HepG2 (cell line): ENCODE data around the gene PSMD5. TPM values are rescaled to one million over a fixed set of nuclear protein-coding genes. Genes with fewer than 3 reads are reported as not detected.

Source experiments
- ATAC-seq: fragments of 200-7000 bp; cut with Tn5 transposase; 3 replicates; pipeline ENCODE4 v1.9.1; 2020; ENCODE audit warnings: mild to moderate bottlenecking, moderate library complexity
- BruUV-seq: library from RNA; stranded (reverse); fragments of 400-500 nt; replicated peaks from 2 replicates; lab custom pipeline; 2021; lab: Mats Ljungman, UMichigan
- CTCF ChIA-PET: fragments of 300-600 bp; formaldehyde crosslinking; extraction: SDS; loops from one replicate; lab custom pipeline; 2021; ENCODE audit warnings: low total read pairs, inconsistent platforms, low intra/inter-chr PET ratio; lab: Yijun Ruan, JAX
- POLR2A ChIA-PET: fragments of 350-600 bp; sonication (Branson Sonifier 250); formaldehyde crosslinking; loops from one replicate; lab custom pipeline; 2020; ENCODE audit warnings: antibody characterized with exemption, inconsistent platforms; lab: Yijun Ruan, JAX
- DNase-seq: peaks from one replicate; pipeline ENCODE4 v3.0.0-alpha.2; 2015; ENCODE audit warnings: low spot score
- FAIRE-seq: peaks from 3 replicates; lab custom pipeline; 2011; peaks lifted over from hg19 to GRCh38; lab: Jason Lieb, UNC
- H2AFZ ChIP-seq: one replicate; pipeline ENCODE4 v1.6.1; 2011; ENCODE audit warnings: low read length, inconsistent platforms
- H3K27ac ChIP-seq: fragments of 300-600 bp; 3 replicates; pipeline ENCODE4 v1.8.0; 2011; ENCODE audit warnings: mixed run types, mild to moderate bottlenecking, mixed read lengths, low read length, inconsistent platforms; ENCODE audit not compliant: insufficient read depth; ENCODE audit errors: extremely low read length
- H3K27me3 ChIP-seq, 2 experiments: fragments of 200-600 bp in 1 of 2; 2 replicates in 1 of 2; 3 replicates in 1 of 2; pipeline versions ENCODE4 v1.6.0 to v1.8.0; 2011; ENCODE audit warnings: low read length in 2 of 2, mild to moderate bottlenecking in 2 of 2, moderate library complexity in 2 of 2, inconsistent platforms in 1 of 2; ENCODE audit not compliant: insufficient read depth in 2 of 2, control insufficient read depth in 1 of 2
- H3K36me3 ChIP-seq, 2 experiments: fragments of 200-600 bp in 1 of 2; replicated peaks in 1 of 2; 2 replicates in 1 of 2; 3 replicates in 1 of 2; pipeline versions ENCODE4 v1.5.1 to v1.8.0; 2011; ENCODE audit warnings: low read length in 2 of 2, inconsistent platforms in 1 of 2; ENCODE audit not compliant: insufficient read depth in 2 of 2, control insufficient read depth in 1 of 2
- H3K4me1 ChIP-seq: 2 replicates; pipeline ENCODE4 v1.5.1; 2012; ENCODE audit warnings: low read length, inconsistent platforms; ENCODE audit not compliant: insufficient read depth
- H3K4me2 ChIP-seq: 2 replicates; pipeline ENCODE4 v1.6.0; 2011; ENCODE audit warnings: low read depth, low read length, inconsistent platforms
- H3K4me3 ChIP-seq, 3 experiments: fragments of 200-600 bp in 1 of 3; sonication (generic), shearing (Covaris generic) in 1 of 3; replicated peaks in 1 of 3; 2 replicates each; pipeline ENCODE4 v1.5.1; 2011 to 2016; ENCODE audit warnings: low read length in 3 of 3, inconsistent platforms in 2 of 3, low read depth in 2 of 3, mild to moderate bottlenecking in 2 of 3, control low read depth in 1 of 3, mixed read lengths in 1 of 3; ENCODE audit not compliant: insufficient read depth in 1 of 3
- H3K79me2 ChIP-seq: one replicate; pipeline ENCODE4 v1.6.1; 2011; ENCODE audit warnings: low read length, inconsistent platforms; ENCODE audit not compliant: insufficient read depth
- H3K9ac ChIP-seq: 2 replicates; pipeline ENCODE4 v1.6.0; 2011; ENCODE audit warnings: mild to moderate bottlenecking, low read depth, low read length, inconsistent platforms; ENCODE audit not compliant: insufficient read depth
- H3K9me3 ChIP-seq: 2 replicates; pipeline ENCODE4 v1.5.1; 2012; ENCODE audit warnings: mild to moderate bottlenecking, low read length
- H4K20me1 ChIP-seq: 2 replicates; pipeline ENCODE4 v1.6.0; 2011; ENCODE audit warnings: inconsistent platforms, mild to moderate bottlenecking, low read length, moderate library complexity; ENCODE audit not compliant: insufficient read depth
- AGO2 ChIP-seq: fragments of 200-400 bp; formaldehyde crosslinking; optimal IDR thresholded peaks from 2 replicates; pipeline ENCODE3; 2017; ENCODE audit warnings: mild to moderate bottlenecking, low read depth, low read length, moderate library complexity
- CEBPB ChIP-seq: IDR thresholded peaks from 2 replicates; pipeline ENCODE4 v1.6.1; 2011; ENCODE audit warnings: low read depth, low read length, improper control_type of control experiment, borderline replicate concordance
- RBFOX2 ChIP-seq: fragments of 200-400 bp; formaldehyde crosslinking; IDR thresholded peaks from 2 replicates; pipeline ENCODE4 v1.6.1; 2017; ENCODE audit warnings: low read depth, mild to moderate bottlenecking, low read length
- SRY ChIP-seq: sonication (generic); formaldehyde crosslinking; IDR thresholded peaks from 2 replicates; pipeline ENCODE4 v1.8.0; 2022; ENCODE audit warnings: mild to moderate bottlenecking, missing genetic modification reagents
- ZNF33B ChIP-seq: sonication (generic); formaldehyde crosslinking; IDR thresholded peaks from 2 replicates; pipeline ENCODE4 v1.5.1; 2020; ENCODE audit warnings: mild to moderate bottlenecking, missing genetic modification reagents
- WGBS: methylation state at CpG from one replicate; pipeline ENCODE4 v1.1.6; 2017; ENCODE audit warnings: low lambda C conversion rate; 5-methylcytosine and 5-hydroxymethylcytosine counted together
- in situ Hi-C: cut with HindIII; loops from 2 replicates; pipeline ENCODE4 v1.10.0; 2017; ENCODE audit warnings: low pct_unique_long_range_greater_than_20kb; ENCODE audit not compliant: extremely low pct_ligation_motif_present
- intact Hi-C: fragments of 100-400 bp; cut with micrococcal nuclease; formaldehyde crosslinking; loops from one replicate; pipeline ENCODE4 v1.10.0; 2022; ENCODE audit not compliant: unreplicated experiment
- polyA plus RNA-seq, 8 experiments: library from polyadenylated mRNA; depleted of rRNA in 3 of 8; stranded (reverse) in 7 of 8; unstranded in 1 of 8; fragments of >200 nt; fragmentation: Illumina TruSeq in 4 of 8; extraction: Trizol in 4 of 8; gene quantifications; 2 replicates each; pipeline versions ENCODE4 v1.2.1 to v1.2.3, GENCODE V29; 2011 to 2016; ENCODE audit warnings: low read depth in 4 of 8, missing spikeins in 1 of 8, mixed read lengths in 1 of 8; ENCODE audit not compliant: insufficient read depth in 1 of 8
- total RNA-seq, 5 experiments: library from RNA; depleted of rRNA; stranded (reverse); fragments of >200 nt; fragmentation: Illumina TruSeq; extraction: Trizol; gene quantifications; 2 replicates each; pipeline ENCODE4 v1.2.3, GENCODE V29; 2016; ENCODE audit warnings: low read depth in 1 of 5
- TF ChIP-seq, protein P1 (sequence below): sonication (generic); formaldehyde crosslinking; IDR thresholded peaks from 2 replicates; pipeline ENCODE4 v1.4.0; 2020; ENCODE audit warnings: missing genetic modification reagents

Gene PSMD5
- total and polyA plus RNA-seq, 2 of the 13 experiments (the other 11 are each of a cell fraction or from before 2014, with no cell fraction given), result 12.7 to 18.1 TPM

DNA sequence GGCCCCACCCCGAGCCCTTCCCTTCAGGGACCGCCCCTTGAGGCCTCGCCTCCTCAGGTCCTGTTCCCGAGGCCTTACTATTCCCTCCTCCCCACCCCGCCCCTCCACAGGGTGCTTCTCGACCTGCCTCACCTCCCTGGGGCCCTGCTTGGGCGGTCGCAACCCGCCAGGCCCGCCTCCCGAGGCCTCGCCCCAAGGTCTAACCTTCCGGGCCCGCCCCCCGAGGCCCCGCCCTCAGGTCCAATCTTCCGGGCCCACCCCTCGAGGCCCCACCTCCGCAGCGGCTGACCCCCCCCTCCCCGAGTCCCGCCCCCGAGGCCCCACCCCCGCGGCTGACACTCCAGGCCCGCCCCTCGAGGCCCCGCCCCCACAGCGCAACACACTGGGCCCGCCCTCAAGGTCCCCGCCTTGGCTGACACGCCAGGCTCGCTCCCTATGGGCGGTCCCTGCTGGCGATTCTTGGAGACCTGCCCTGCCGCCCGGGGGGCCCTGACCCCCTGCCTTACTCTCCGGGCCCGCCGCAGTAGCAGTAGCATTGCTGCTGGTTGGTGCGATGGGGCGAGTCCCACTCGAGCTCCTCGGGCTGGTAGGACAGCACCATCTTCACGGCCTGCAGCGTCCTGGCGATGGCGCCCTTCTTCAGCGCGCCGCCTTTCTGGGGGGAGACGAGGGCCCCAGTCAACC, 26.1 kb upstream of the PSMD5 start:
- no TSS peak for BruUV-seq
- ATAC-seq (peak; percentile 55), DNase-seq (no peak), FAIRE-seq (no peak)
- Histone ChIP-seq H3K9ac (no peak overlapping the region), H3K27me3 (no peaks in the 10 kb centered on the region), H3K4me2 (no peak overlapping the region), H3K27ac (no peak overlapping the region)
- WGBS, result 94% methylated on average over 52 of the region's 52 CpGs
- in situ Hi-C loops, result no loop called here
- TF ChIP-seq SRY, result no peak
- peak; percentile 40 for TF ChIP-seq RBFOX2
- peak; percentile 70 for TF ChIP-seq AGO2
- TF ChIP-seq, protein P1, sequence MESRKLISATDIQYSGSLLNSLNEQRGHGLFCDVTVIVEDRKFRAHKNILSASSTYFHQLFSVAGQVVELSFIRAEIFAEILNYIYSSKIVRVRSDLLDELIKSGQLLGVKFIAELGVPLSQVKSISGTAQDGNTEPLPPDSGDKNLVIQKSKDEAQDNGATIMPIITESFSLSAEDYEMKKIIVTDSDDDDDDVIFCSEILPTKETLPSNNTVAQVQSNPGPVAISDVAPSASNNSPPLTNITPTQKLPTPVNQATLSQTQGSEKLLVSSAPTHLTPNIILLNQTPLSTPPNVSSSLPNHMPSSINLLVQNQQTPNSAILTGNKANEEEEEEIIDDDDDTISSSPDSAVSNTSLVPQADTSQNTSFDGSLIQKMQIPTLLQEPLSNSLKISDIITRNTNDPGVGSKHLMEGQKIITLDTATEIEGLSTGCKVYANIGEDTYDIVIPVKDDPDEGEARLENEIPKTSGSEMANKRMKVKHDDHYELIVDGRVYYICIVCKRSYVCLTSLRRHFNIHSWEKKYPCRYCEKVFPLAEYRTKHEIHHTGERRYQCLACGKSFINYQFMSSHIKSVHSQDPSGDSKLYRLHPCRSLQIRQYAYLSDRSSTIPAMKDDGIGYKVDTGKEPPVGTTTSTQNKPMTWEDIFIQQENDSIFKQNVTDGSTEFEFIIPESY (CRISPR knock-in tag), result peak; percentile 54; the same call in 1 of the 2 replicates
- TF ChIP-seq, all 625 proteins: peak for 3
- Histone ChIP-seq H3K4me3 (no peak overlapping the region), H3K4me1 (peaks cover 5% of the 10 kb centered on the region), H3K9me3 (no peaks in the 10 kb centered on the region), H2AFZ (no peak overlapping the region), H3K79me2 (no peaks in the 10 kb centered on the region), H4K20me1 (no peaks in the 10 kb centered on the region), H3K36me3 (peaks cover 19 to 64% of the 10 kb centered on the region in 2 experiments; a peak in 4 of 5 replicates)
- POLR2A ChIA-PET, result interaction anchor here (0.9 kb wide), 1 partner anchor 15 kb away, joined by 4 read pairs; no protein-coding TSS in a partner anchor
- CTCF ChIA-PET, result no interaction called here
- intact Hi-C loops, result no loop called here

DNA sequence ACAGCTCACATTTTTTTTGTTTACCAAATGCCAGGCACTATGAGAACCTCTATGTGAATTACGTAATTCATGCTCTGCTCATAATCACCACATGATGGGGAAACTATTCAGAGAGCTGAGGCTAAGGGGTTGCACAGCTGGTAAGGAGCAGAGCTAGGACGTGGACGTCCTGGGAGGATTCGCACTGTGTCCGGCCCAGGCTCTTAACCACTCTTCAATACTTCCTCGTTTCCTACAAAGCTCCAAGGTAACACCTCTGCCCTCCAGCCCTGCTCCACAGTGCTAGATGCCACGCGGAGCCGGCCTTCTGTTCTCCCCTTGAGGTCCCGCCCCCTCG, 25.6 kb upstream of the PSMD5 start:
- Histone ChIP-seq H3K27me3 (no peaks in the 10 kb centered on the region), H3K9ac (no peak overlapping the region), H2AFZ (no peak overlapping the region), H3K9me3 (no peaks in the 10 kb centered on the region), H3K4me2 (no peak overlapping the region), H3K79me2 (no peaks in the 10 kb centered on the region), H3K4me1 (no peaks in the 10 kb centered on the region; the same call in 1 of the 2 replicates), H4K20me1 (no peaks in the 10 kb centered on the region), H3K4me3 (no peak overlapping the region), H3K36me3 (peaks cover 18 to 64% of the 10 kb centered on the region in 2 experiments), H3K27ac (no peak overlapping the region)
- 98% methylated on average over 11 of the region's 11 CpGs for WGBS
- POLR2A ChIA-PET, result interaction anchor here (0.9 kb wide), 1 partner anchor 15 kb away, joined by 4 read pairs; no protein-coding TSS in a partner anchor
- BruUV-seq, result no TSS peak
- ATAC-seq (no peak), FAIRE-seq (no peak), DNase-seq (no peak)
- TF ChIP-seq ZNF33B (CRISPR knock-in tag) (no peak), CEBPB (0 out of 2 replicates have a peak, but pooled peaks have one; percentile 41)
- CTCF ChIA-PET, result no interaction called here
- in situ Hi-C loops (no loop called here), intact Hi-C loops (no loop called here)
